PC-3 (cell line): Measurements from ENCODE around the gene DDC.

Experiments used
- EZH2 ChIP-seq: fragments of 300-600 bp; sonication (generic); IDR thresholded peaks from one replicate; pipeline ENCODE4 v1.6.1; 2017; ENCODE audit warnings: antibody characterized with exemption, mild to moderate bottlenecking, low read length; ENCODE audit not compliant: unreplicated experiment
- EZH2phosphoT487 ChIP-seq: fragments of 300-600 bp; sonication (generic); IDR thresholded peaks from 2 replicates; pipeline ENCODE4 v1.6.1; 2018; ENCODE audit warnings: mild to moderate bottlenecking, antibody characterized with exemption, low read length, borderline replicate concordance
- TF ChIP-seq, protein P1 (sequence below): fragments of 300-600 bp; sonication (generic); conservative IDR thresholded peaks from 2 replicates; pipeline ENCODE4 v1.5.1; 2017; ENCODE audit warnings: antibody characterized with exemption, low read depth, mild to moderate bottlenecking, low read length

DNA sequence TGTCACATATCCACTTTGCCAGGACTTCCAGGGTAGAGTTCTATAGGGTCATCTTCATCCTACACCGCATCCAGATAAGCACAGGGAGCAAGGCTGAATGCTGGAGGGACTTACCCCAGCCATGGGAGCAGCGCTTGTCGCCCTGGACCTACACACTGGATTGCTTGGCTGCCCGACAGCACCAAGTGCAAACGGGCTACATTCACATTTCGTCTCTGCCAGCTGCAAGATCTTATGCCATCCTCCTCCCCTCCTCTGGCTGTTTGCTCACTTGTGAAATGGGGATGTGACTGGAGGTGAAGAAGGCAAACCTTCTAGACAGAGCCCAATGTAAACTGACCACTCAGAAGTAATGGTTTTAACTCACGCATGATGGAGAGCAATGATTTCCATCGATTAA lies 1.0 kb downstream of the DDC start:
- TF ChIP-seq, protein P1, sequence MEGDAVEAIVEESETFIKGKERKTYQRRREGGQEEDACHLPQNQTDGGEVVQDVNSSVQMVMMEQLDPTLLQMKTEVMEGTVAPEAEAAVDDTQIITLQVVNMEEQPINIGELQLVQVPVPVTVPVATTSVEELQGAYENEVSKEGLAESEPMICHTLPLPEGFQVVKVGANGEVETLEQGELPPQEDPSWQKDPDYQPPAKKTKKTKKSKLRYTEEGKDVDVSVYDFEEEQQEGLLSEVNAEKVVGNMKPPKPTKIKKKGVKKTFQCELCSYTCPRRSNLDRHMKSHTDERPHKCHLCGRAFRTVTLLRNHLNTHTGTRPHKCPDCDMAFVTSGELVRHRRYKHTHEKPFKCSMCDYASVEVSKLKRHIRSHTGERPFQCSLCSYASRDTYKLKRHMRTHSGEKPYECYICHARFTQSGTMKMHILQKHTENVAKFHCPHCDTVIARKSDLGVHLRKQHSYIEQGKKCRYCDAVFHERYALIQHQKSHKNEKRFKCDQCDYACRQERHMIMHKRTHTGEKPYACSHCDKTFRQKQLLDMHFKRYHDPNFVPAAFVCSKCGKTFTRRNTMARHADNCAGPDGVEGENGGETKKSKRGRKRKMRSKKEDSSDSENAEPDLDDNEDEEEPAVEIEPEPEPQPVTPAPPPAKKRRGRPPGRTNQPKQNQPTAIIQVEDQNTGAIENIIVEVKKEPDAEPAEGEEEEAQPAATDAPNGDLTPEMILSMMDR: no peak
- TF ChIP-seq EZH2 (no peak), EZH2phosphoT487 (no peak)
